SK-N-SH (cell line): Measurements from ENCODE around the gene RASSF1. TPM values are rescaled to one million over a fixed set of nuclear protein-coding genes. Genes with fewer than 3 reads are reported as not detected.

ENCODE experiments used
- CTCF ChIA-PET: fragments of 300-600, 350-600 bp; formaldehyde crosslinking; extraction: SDS; loops from one replicate; lab custom pipeline; 2021; lab: Yijun Ruan, JAX
- POLR2A ChIA-PET: fragments of 350-600 bp; sonication (Branson Sonifier 250); formaldehyde crosslinking; extraction: SDS; loops from one replicate; lab custom pipeline; 2020; ENCODE audit warnings: antibody characterized with exemption, inconsistent platforms; lab: Yijun Ruan, JAX
- DNase-seq: peaks from one replicate; pipeline ENCODE4 v3.0.0; 2012
- H2AFZ ChIP-seq: fragments of 200-600 bp; sonication (generic); 2 replicates; pipeline ENCODE4 v1.8.1; 2016; ENCODE audit warnings: antibody characterized with exemption, mild to moderate bottlenecking, low read depth
- H3F3A ChIP-seq: fragments of 200-600 bp; sonication (generic); replicated peaks from 2 replicates; pipeline ENCODE3; 2016; ENCODE audit warnings: antibody characterized with exemption, mild to moderate bottlenecking; ENCODE audit not compliant: insufficient read depth
- H3K27ac ChIP-seq, 2 experiments: fragments of 200-500 bp in 1 of 2; fragments of 200-600 bp in 1 of 2; sonication (Bioruptor generic) in 1 of 2; sonication (generic), shearing (Covaris generic) in 1 of 2; 2 replicates each; pipeline versions ENCODE4 v1.5.1 to v1.6.1; 2014 to 2016; ENCODE audit warnings: low read depth in 2 of 2, inconsistent platforms in 1 of 2, low read length in 1 of 2, mild to moderate bottlenecking in 1 of 2, mixed read lengths in 1 of 2
- H3K27me3 ChIP-seq: fragments of 200-600 bp; sonication (generic), shearing (Covaris generic); 2 replicates; pipeline ENCODE4 v1.6.1; 2016; ENCODE audit warnings: mixed run types; ENCODE audit not compliant: insufficient read depth
- H3K36me3 ChIP-seq, 2 experiments: fragments of 200-500 bp in 1 of 2; fragments of 200-600 bp in 1 of 2; sonication (Bioruptor generic) in 1 of 2; sonication (generic) in 1 of 2; replicated peaks in 1 of 2; 2 replicates each; pipeline versions ENCODE3 to v1.5.1; 2014 to 2016; ENCODE audit warnings: low read length in 1 of 2, mild to moderate bottlenecking in 1 of 2; ENCODE audit not compliant: insufficient read depth in 2 of 2, control insufficient read depth in 1 of 2
- H3K4me1 ChIP-seq, 2 experiments: fragments of 200-500 bp in 1 of 2; fragments of 200-600 bp in 1 of 2; sonication (Bioruptor generic) in 1 of 2; sonication (generic), shearing (Covaris generic) in 1 of 2; 2 replicates each; pipeline versions ENCODE4 v1.5.1 to v1.6.1; 2014 to 2016; ENCODE audit warnings: low read depth in 1 of 2, low read length in 1 of 2, mixed run types in 1 of 2; ENCODE audit not compliant: insufficient read depth in 2 of 2, control insufficient read depth in 1 of 2
- H3K4me2 ChIP-seq: fragments of 200-600 bp; sonication (generic), shearing (Covaris generic); 2 replicates; pipeline ENCODE4 v1.6.1; 2017; ENCODE audit warnings: mixed run types
- H3K4me3 ChIP-seq, 2 experiments: fragments of 200-500 bp in 1 of 2; fragments of 200-600 bp in 1 of 2; sonication (Bioruptor generic) in 1 of 2; sonication (generic), shearing (Covaris generic) in 1 of 2; 2 replicates each; pipeline versions ENCODE4 v1.5.1 to v1.8.1; 2014 to 2016; ENCODE audit warnings: low read depth in 2 of 2, inconsistent platforms in 1 of 2, low read length in 1 of 2, mild to moderate bottlenecking in 1 of 2, mixed read lengths in 1 of 2, moderate library complexity in 1 of 2
- H3K79me2 ChIP-seq: fragments of 200-600 bp; sonication (generic); 2 replicates; pipeline ENCODE4 v1.8.1; 2017; ENCODE audit warnings: mild to moderate bottlenecking; ENCODE audit not compliant: insufficient read depth
- H3K9ac ChIP-seq: fragments of 200-600 bp; sonication (generic); 2 replicates; pipeline ENCODE4 v1.6.1; 2017; ENCODE audit warnings: mixed run types
- H3K9me2 ChIP-seq: fragments of 200-600 bp; sonication (generic); 2 replicates; pipeline ENCODE4 v1.6.1; 2017; ENCODE audit warnings: mixed run types
- H3K9me3 ChIP-seq: fragments of 200-600 bp; sonication (generic); 2 replicates; pipeline ENCODE4 v1.6.1; 2017; ENCODE audit warnings: mixed run types, mild to moderate bottlenecking, moderate library complexity
- H4K20me1 ChIP-seq: fragments of 200-600 bp; sonication (generic); 2 replicates; pipeline ENCODE4 v1.6.1; 2017; ENCODE audit warnings: mild to moderate bottlenecking, mixed run types; ENCODE audit not compliant: insufficient read depth
- CHD2 ChIP-seq: fragments of 150-350 bp; IDR thresholded peaks from 2 replicates; pipeline ENCODE4 v1.6.1; 2018; ENCODE audit warnings: low read length; ENCODE audit not compliant: partially characterized antibody
- ELF1 ChIP-seq: IDR thresholded peaks from 2 replicates; pipeline ENCODE4 v1.4.0; 2012
- EP300 ChIP-seq, 2 experiments: IDR thresholded peaks; 2 replicates each; pipeline versions ENCODE4 v1.4.0 to v1.6.1; 2012; ENCODE audit warnings: borderline replicate concordance in 1 of 2, low read depth in 1 of 2, low read length in 1 of 2
- EZH2phosphoT487 ChIP-seq: fragments of 200-600 bp; sonication (generic); IDR thresholded peaks from 2 replicates; pipeline ENCODE4 v1.6.1; 2017; ENCODE audit warnings: low read depth, mixed run types, mild to moderate bottlenecking, antibody characterized with exemption, moderate library complexity, borderline replicate concordance
- FOXJ3 ChIP-seq: sonication (generic); formaldehyde crosslinking; IDR thresholded peaks from 2 replicates; pipeline ENCODE4 v1.5.1; 2020; ENCODE audit warnings: mild to moderate bottlenecking, missing genetic modification reagents
- FOXM1 ChIP-seq: IDR thresholded peaks from 2 replicates; pipeline ENCODE4 v1.4.0; 2012; ENCODE audit warnings: low read depth, mild to moderate bottlenecking
- GABPA ChIP-seq: IDR thresholded peaks from 2 replicates; pipeline ENCODE4 v1.4.0; 2012; ENCODE audit warnings: low read depth, mild to moderate bottlenecking
- IRF3 ChIP-seq: fragments of 150-350 bp; IDR thresholded peaks from 2 replicates; pipeline ENCODE4 v1.6.1; 2016; ENCODE audit warnings: mild to moderate bottlenecking, low read depth, low read length
- JUND ChIP-seq: IDR thresholded peaks from 2 replicates; pipeline ENCODE4 v1.4.0; 2012
- MXI1 ChIP-seq: IDR thresholded peaks from 2 replicates; pipeline ENCODE4 v1.6.1; 2012; ENCODE audit warnings: mild to moderate bottlenecking, low read depth, low read length, improper control_type of control experiment
- NFIC ChIP-seq: IDR thresholded peaks from 2 replicates; pipeline ENCODE4 v1.4.0; 2012; ENCODE audit warnings: borderline replicate concordance
- NRF1 ChIP-seq: IDR thresholded peaks from 2 replicates; pipeline ENCODE4 v1.6.1; 2012; ENCODE audit warnings: low read depth, mild to moderate bottlenecking, low read length
- POLR2AphosphoS5 ChIP-seq: IDR thresholded peaks from 2 replicates; pipeline ENCODE4 v1.6.1; 2012; ENCODE audit warnings: low read depth, low read length
- RCOR1 ChIP-seq: fragments of 150-350 bp; IDR thresholded peaks from 2 replicates; pipeline ENCODE4 v1.6.1; 2017; ENCODE audit warnings: antibody characterized with exemption, low read length
- RXRA ChIP-seq: IDR thresholded peaks from 2 replicates; pipeline ENCODE4 v1.4.0; 2012; ENCODE audit warnings: low read depth, mild to moderate bottlenecking, borderline replicate concordance
- TCF12 ChIP-seq: IDR thresholded peaks from 2 replicates; pipeline ENCODE4 v1.4.0; 2012
- TEAD4 ChIP-seq: IDR thresholded peaks from 2 replicates; pipeline ENCODE4 v1.4.0; 2012; ENCODE audit warnings: mild to moderate bottlenecking, borderline replicate concordance; ENCODE audit not compliant: insufficient read depth
- WGBS: methylation state at CpG from one replicate; pipeline ENCODE4 v1.1.6; 2017; ENCODE audit warnings: low lambda C conversion rate; 5-methylcytosine and 5-hydroxymethylcytosine counted together
- polyA plus RNA-seq, 3 experiments: library from polyadenylated mRNA; depleted of rRNA; stranded (reverse); fragments of >200 nt; gene quantifications; 2 replicates each; pipeline ENCODE4 v1.2.3, GENCODE V29; 2012
- TF ChIP-seq, protein P1 (sequence below): IDR thresholded peaks from 2 replicates; pipeline ENCODE4 v1.4.0; 2012; ENCODE audit warnings: low read depth, borderline replicate concordance
- TF ChIP-seq, protein P2 (sequence below): IDR thresholded peaks from 2 replicates; pipeline ENCODE4 v1.4.0; 2012; ENCODE audit warnings: low read depth
- TF ChIP-seq, protein P3 (sequence below): fragments of 150-350 bp; IDR thresholded peaks from 2 replicates; pipeline ENCODE4 v1.6.1; 2017; ENCODE audit warnings: antibody characterized with exemption, low read length, low read depth, borderline replicate concordance

RASSF1 gene
- polyA plus RNA-seq, 1 of the 3 experiments (the other 2 are of a cell fraction), result 28.1 TPM

DNA sequence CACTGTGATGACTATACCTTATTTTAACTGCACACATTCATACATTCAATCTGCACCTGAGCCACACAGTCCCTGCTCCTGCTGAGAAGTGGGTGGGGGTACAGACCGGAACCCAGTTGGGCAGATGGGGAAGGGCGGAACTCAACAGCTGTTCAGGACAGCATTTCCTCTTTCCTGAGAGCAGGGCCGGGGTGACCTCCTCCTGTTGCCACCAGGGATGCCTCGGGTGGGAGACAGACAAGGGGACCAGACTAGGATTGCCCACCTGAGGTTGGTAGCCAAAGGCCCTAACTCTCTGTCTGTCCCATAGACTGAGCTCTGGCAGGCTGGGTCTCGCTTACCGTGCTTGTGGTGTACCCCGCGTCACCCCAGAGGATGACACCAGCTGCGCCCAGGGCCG is 22.0 kb downstream of the RASSF1 start:
- Histone ChIP-seq H2AFZ (no peak overlapping the region), H4K20me1 (no peaks in the 10 kb centered on the region), H3K4me2 (no peak overlapping the region; the same call in 1 of the 2 replicates), H3K27ac (no peak overlapping the region), H3K79me2 (peaks cover 39% of the 10 kb centered on the region), H3K27me3 (no peaks in the 10 kb centered on the region), H3K4me1 (peaks cover 0 to 37% of the 10 kb centered on the region in 2 experiments; a peak in 2 of 4 replicates), H3K36me3 (peaks cover 15 to 30% of the 10 kb centered on the region in 2 experiments), H3K9me3 (no peaks in the 10 kb centered on the region), H3K9ac (no peak overlapping the region), H3K9me2 (no peaks in the 10 kb centered on the region), H3F3A (peaks cover 9% of the 10 kb centered on the region), H3K4me3 (no peak overlapping the region)
- TF ChIP-seq ELF1 (no peak), JUND (no peak), EP300 (IDR thresholded peaks at IDR 0.05; ENCODE audit: borderline replicate concordance in 1 of 2, low read depth in 1 of 2, low read length in 1 of 2) (no peak), RCOR1 (no peak), TEAD4 (no peak), CHD2 (no peak), FOXM1 (no peak), TCF12 (no peak), GABPA (no peak)
- TF ChIP-seq, protein P1, sequence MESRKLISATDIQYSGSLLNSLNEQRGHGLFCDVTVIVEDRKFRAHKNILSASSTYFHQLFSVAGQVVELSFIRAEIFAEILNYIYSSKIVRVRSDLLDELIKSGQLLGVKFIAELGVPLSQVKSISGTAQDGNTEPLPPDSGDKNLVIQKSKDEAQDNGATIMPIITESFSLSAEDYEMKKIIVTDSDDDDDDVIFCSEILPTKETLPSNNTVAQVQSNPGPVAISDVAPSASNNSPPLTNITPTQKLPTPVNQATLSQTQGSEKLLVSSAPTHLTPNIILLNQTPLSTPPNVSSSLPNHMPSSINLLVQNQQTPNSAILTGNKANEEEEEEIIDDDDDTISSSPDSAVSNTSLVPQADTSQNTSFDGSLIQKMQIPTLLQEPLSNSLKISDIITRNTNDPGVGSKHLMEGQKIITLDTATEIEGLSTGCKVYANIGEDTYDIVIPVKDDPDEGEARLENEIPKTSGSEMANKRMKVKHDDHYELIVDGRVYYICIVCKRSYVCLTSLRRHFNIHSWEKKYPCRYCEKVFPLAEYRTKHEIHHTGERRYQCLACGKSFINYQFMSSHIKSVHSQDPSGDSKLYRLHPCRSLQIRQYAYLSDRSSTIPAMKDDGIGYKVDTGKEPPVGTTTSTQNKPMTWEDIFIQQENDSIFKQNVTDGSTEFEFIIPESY, result no peak
- 94% methylated on average over 3 of the region's 10 CpGs for WGBS
- ChIA-PET POLR2A (no interaction called here), CTCF (interaction anchor here (1.1 to 5.9 kb wide), 5 partner anchors 10 to 126 kb away, joined by 3 to 45 read pairs (median 6); partner anchors contain the start of genes HYAL1, HYAL3, IFRD2 and NAA80)
- no peak for DNase-seq

DNA sequence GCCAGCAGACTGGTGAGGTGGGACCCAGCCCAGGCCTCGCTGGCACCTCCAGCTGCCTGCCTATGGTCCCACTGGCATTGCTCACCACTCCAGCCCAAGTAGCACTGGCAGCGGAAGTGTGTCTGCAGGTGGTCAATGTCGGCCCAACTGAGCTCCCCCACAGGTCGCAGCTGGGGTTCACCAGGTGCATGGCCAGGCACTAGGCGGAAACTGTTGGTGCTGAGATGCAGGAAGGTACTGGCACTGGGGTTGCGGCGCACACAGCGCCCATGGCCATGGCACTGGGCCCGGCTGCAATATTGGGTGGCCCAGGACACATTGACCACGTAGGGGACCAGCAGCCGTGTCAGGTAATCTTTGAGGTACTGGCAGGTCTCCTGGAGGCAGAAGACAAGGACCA is 22.5 kb downstream of the RASSF1 start:
- POLR2A ChIA-PET, result no interaction called here
- no peak for DNase-seq
- H3K9ac ChIP-seq, result no peak overlapping the region
- peaks cover 15 to 30% of the 10 kb centered on the region in 2 experiments for H3K36me3 ChIP-seq
- H3K4me2 ChIP-seq, result no peak overlapping the region
- H3K4me3 ChIP-seq, result no peak overlapping the region
- no CpG with 5 or more reads among the region's 11 CpGs for WGBS
- CTCF ChIA-PET, result interaction anchor here (1.6 to 5.9 kb wide), 2 partner anchors 16 to 25 kb away, joined by 6 to 45 read pairs; partner anchors contain the start of genes HYAL1, HYAL3, IFRD2 and NAA80
- H2AFZ ChIP-seq, result no peak overlapping the region
- H3K9me2 ChIP-seq, result no peaks in the 10 kb centered on the region
- no peaks in the 10 kb centered on the region for H3K9me3 ChIP-seq
- peaks cover 9% of the 10 kb centered on the region for H3F3A ChIP-seq
- peaks cover 39% of the 10 kb centered on the region for H3K79me2 ChIP-seq
- no peaks in the 10 kb centered on the region for H4K20me1 ChIP-seq
- H3K27ac ChIP-seq, result no peak overlapping the region; a peak in 1 of 4 replicates
- no peaks in the 10 kb centered on the region for H3K27me3 ChIP-seq
- TF ChIP-seq IRF3 (no peak), NFIC (no peak), FOXJ3 (no peak), POLR2AphosphoS5 (no peak), EZH2phosphoT487 (no peak), MXI1 (no peak), RCOR1 (no peak), FOXM1 (no peak), NRF1 (no peak), RXRA (no peak)
- TF ChIP-seq, protein P2, sequence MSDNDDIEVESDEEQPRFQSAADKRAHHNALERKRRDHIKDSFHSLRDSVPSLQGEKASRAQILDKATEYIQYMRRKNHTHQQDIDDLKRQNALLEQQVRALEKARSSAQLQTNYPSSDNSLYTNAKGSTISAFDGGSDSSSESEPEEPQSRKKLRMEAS, result no peak
- TF ChIP-seq, protein P3, sequence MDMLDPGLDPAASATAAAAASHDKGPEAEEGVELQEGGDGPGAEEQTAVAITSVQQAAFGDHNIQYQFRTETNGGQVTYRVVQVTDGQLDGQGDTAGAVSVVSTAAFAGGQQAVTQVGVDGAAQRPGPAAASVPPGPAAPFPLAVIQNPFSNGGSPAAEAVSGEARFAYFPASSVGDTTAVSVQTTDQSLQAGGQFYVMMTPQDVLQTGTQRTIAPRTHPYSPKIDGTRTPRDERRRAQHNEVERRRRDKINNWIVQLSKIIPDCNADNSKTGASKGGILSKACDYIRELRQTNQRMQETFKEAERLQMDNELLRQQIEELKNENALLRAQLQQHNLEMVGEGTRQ, result no peak
- peaks cover 0 to 37% of the 10 kb centered on the region in 2 experiments; a peak in 2 of 4 replicates for H3K4me1 ChIP-seq
